K562 (cell line): ENCODE measurements around the gene TFF2.

Experiments used
- CEBPG ChIP-seq, 3 experiments: fragments of 200-800 bp in 1 of 3; sonication (Bioruptor generic) in 1 of 3; sonication (generic) in 1 of 3; formaldehyde crosslinking in 1 of 3; IDR thresholded peaks in 2 of 3; conservative IDR thresholded peaks in 1 of 3; 2 replicates each; pipeline versions ENCODE4 v1.6.1 to v1.8.0; 2016 to 2022; ENCODE audit warnings: missing compliant biosample characterization in 2 of 3, missing genetic modification characterization in 2 of 3, mild to moderate bottlenecking in 1 of 3, missing genetic modification reagents in 1 of 3
- ESRRB ChIP-seq: fragments of 250-450 bp; sonication (Bioruptor Pico); IDR thresholded peaks from 2 replicates; pipeline ENCODE4 v1.5.0; 2020; ENCODE audit warnings: mild to moderate bottlenecking, moderate library complexity, borderline replicate concordance
- GATAD2A ChIP-seq: fragments of 450-650 bp; IDR thresholded peaks from 2 replicates; pipeline ENCODE4 v1.6.1; 2017
- MAFG ChIP-seq: fragments of 450-650 bp; conservative IDR thresholded peaks from 2 replicates; pipeline ENCODE4 v1.6.1; 2016; ENCODE audit warnings: missing genetic modification characterization, missing compliant biosample characterization
- RB1 ChIP-seq: fragments of 450-650 bp; IDR thresholded peaks from 2 replicates; pipeline ENCODE4 v1.6.1; 2017; ENCODE audit warnings: low read depth, mild to moderate bottlenecking
- RBBP5 ChIP-seq: fragments of 200-600 bp; sonication (generic); IDR thresholded peaks from 2 replicates; pipeline ENCODE4 v1.6.1; 2012; ENCODE audit warnings: borderline replicate concordance, mild to moderate bottlenecking, low read length, control low read depth, inconsistent platforms; ENCODE audit not compliant: insufficient read depth, poor library complexity, severe bottlenecking
- SIX5 ChIP-seq, 2 experiments: IDR thresholded peaks; 2 replicates each; pipeline ENCODE4 v1.6.1; 2011; ENCODE audit warnings: low read length in 2 of 2, borderline replicate concordance in 1 of 2, low read depth in 1 of 2, mild to moderate bottlenecking in 1 of 2, moderate library complexity in 1 of 2; ENCODE audit not compliant: insufficient read depth in 1 of 2
- SP1 ChIP-seq: sonication (generic); formaldehyde crosslinking; IDR thresholded peaks from 2 replicates; pipeline ENCODE4 v1.8.1; 2022; ENCODE audit warnings: mild to moderate bottlenecking, missing genetic modification reagents
- SRSF9 ChIP-seq: fragments of 200-400 bp; formaldehyde crosslinking; IDR thresholded peaks from 2 replicates; pipeline ENCODE4 v1.6.1; 2017; ENCODE audit warnings: low read depth, low read length, borderline replicate concordance
- STAT5B ChIP-seq: fragments of 250-450 bp; sonication (Bioruptor Pico); IDR thresholded peaks from 2 replicates; pipeline ENCODE4 v1.8.0; 2021; ENCODE audit warnings: mild to moderate bottlenecking, inconsistent platforms
- USF2 ChIP-seq: sonication (generic); formaldehyde crosslinking; IDR thresholded peaks from 2 replicates; pipeline ENCODE4 v1.5.0; 2020; ENCODE audit warnings: missing genetic modification reagents
- ZBTB7A ChIP-seq: IDR thresholded peaks from 2 replicates; pipeline ENCODE4 v1.6.1; 2011; ENCODE audit warnings: low read depth, mild to moderate bottlenecking, low read length, moderate library complexity, borderline replicate concordance; ENCODE audit not compliant: control insufficient read depth
- ZNF512 ChIP-seq: IDR thresholded peaks from 2 replicates; pipeline ENCODE4 v1.6.1; 2016; ENCODE audit warnings: missing genetic modification characterization, missing compliant biosample characterization

- TF ChIP-seq ESRRB (CRISPR knock-in tag), result no peak
- no peak for TF ChIP-seq SIX5 (IDR thresholded peaks at IDR 0.05; ENCODE audit: borderline replicate concordance in 1 of 2, insufficient read depth in 1 of 2, low read depth in 1 of 2, low read length in 2 of 2)
- TF ChIP-seq GATAD2A, result no peak
- TF ChIP-seq STAT5B (CRISPR knock-in tag), result no peak
- TF ChIP-seq SRSF9, result no peak
- no peak for TF ChIP-seq USF2 (CRISPR knock-in tag)
- no peak for TF ChIP-seq MAFG (tag)
- no peak for TF ChIP-seq ZBTB7A
- no peak for TF ChIP-seq CEBPG (CRISPR knock-in tag; IDR thresholded peaks at IDR 0.05)
- no peak for TF ChIP-seq CEBPG (tag; conservative IDR thresholded peaks at IDR 0.05 in 1 of 2, IDR thresholded peaks at IDR 0.05 in 1 of 2)
- no peak for TF ChIP-seq SP1 (CRISPR knock-in tag)
- no peak for TF ChIP-seq ZNF512
- no peak for TF ChIP-seq RBBP5
- no peak for TF ChIP-seq RB1
These were observed 47.7 kb upstream of the TFF2 start for GRCh38 chr21:42398436-42399028.
